ENCODE measurements around the gene SLC35G1.

DNA sequence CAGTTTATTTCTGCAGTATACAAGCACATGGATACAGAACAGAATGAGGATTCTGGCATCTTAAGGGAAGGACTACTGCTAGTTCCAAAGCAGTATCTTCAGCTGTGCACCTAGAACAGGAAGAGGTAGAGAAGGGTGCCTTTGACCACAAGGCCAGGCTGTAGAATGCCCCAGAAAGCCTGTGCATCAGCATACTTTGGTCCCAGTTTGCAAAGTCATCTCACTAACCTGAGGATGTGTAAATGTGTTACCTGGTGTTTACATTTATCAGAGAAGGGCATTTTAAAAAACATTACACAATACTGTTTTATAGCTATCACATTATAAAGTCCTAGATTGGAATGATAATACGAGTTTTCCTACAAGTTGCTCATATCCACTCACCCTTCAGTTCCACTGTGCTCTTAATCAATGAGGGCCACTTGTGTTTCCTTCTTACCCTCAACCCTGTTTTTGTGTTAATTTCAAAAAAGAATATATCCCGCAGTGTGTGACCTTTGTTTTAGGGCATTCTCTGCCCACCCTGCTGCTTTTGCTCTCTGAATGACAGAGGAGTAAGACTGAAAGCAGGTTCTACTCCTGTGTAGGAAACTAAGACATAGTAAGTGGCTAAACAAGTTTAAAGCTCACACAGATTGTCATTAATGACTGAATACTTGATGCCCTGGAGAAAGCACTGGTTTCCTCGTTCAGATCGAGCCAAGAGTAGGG lies 3.4 kb downstream of the SLC35G1 start:
- TF ChIP-seq, protein P1, sequence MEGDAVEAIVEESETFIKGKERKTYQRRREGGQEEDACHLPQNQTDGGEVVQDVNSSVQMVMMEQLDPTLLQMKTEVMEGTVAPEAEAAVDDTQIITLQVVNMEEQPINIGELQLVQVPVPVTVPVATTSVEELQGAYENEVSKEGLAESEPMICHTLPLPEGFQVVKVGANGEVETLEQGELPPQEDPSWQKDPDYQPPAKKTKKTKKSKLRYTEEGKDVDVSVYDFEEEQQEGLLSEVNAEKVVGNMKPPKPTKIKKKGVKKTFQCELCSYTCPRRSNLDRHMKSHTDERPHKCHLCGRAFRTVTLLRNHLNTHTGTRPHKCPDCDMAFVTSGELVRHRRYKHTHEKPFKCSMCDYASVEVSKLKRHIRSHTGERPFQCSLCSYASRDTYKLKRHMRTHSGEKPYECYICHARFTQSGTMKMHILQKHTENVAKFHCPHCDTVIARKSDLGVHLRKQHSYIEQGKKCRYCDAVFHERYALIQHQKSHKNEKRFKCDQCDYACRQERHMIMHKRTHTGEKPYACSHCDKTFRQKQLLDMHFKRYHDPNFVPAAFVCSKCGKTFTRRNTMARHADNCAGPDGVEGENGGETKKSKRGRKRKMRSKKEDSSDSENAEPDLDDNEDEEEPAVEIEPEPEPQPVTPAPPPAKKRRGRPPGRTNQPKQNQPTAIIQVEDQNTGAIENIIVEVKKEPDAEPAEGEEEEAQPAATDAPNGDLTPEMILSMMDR (IDR thresholded peaks at IDR 0.05), result no peak
- no peak for TF ChIP-seq POLR2A (IDR thresholded peaks at IDR 0.05)
